VCaP (cell line): ENCODE results near the gene PEF1.
A peak's percentile ranks its signal among the peaks of the same experiment; 100 is the strongest.

Experiments used
- H3K27ac ChIP-seq: fragments of 450-650 bp; 2 replicates; pipeline ENCODE4 v1.5.1; 2017
- CTCF ChIP-seq: fragments of 450-650 bp; conservative IDR thresholded peaks from 2 replicates; pipeline ENCODE4 v1.5.1; 2017; ENCODE audit warnings: mild to moderate bottlenecking, moderate library complexity

Gene PEF1

GRCh38 chr1:31671561-31672201 is 27.0 kb upstream of the PEF1 start:
- no peak overlapping the region for H3K27ac ChIP-seq

GRCh38 chr1:31671147-31671546 is 26.5 kb upstream of the PEF1 start:
- peak overlapping the region; percentile 85 for H3K27ac ChIP-seq
- TF ChIP-seq CTCF: no peak

More at GRCh38 chr1:31671561-31672201, 27.0 kb upstream of the PEF1 start:
- no peak for TF ChIP-seq CTCF

- no peak for TF ChIP-seq CTCF
- peak overlapping the region; percentile 85 for H3K27ac ChIP-seq
Observed at GRCh38 chr1:31670593-31670964, 25.9 kb upstream of the PEF1 start.

GRCh38 chr1:31669786-31670592 is 25.3 kb upstream of the PEF1 start:
- H3K27ac ChIP-seq: peak overlapping the region; percentile 85
- peak; percentile 35 for TF ChIP-seq CTCF

- H3K27ac ChIP-seq: peak overlapping the region; percentile 85
- no peak for TF ChIP-seq CTCF
Observed at GRCh38 chr1:31669433-31669785, 24.7 kb upstream of the PEF1 start.

GRCh38 chr1:31668303-31668883 is 23.7 kb upstream of the PEF1 start:
- no peak for TF ChIP-seq CTCF
- peak overlapping the region; percentile 85; the same call in 1 of the 2 replicates for H3K27ac ChIP-seq

- no peak for TF ChIP-seq CTCF
- H3K27ac ChIP-seq: no peak overlapping the region
Observed at GRCh38 chr1:31667065-31667785, 22.5 kb upstream of the PEF1 start.
